Measurements from ENCODE around the gene ATOH1.

The ATOH1 gene

DNA sequence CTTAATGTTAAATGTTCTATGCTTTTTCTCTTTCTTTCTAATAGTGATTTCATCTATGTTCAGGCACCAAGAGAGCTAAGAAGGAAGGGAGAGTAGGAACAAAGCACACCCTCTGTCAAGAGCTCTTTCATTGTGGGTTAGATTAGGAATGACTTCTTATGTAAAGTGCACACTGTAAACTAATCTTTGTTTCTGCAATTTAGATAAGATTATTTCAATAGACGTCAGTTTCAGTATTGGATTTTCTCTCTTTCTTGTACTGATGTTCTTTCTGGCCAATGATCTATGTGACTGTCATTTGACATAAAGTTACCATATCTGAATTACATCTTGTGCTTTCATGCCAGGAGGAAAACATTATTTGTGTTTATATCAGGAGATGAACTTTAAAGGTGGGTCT lies 48.2 kb downstream of the ATOH1 start:
- DNase-seq (ENCODE audit: low read depth) = no peak
- no peak overlapping the region for H3K4me3 ChIP-seq (ENCODE audit: control insufficient read depth, low read depth, low read length)
- TF ChIP-seq, protein P1, sequence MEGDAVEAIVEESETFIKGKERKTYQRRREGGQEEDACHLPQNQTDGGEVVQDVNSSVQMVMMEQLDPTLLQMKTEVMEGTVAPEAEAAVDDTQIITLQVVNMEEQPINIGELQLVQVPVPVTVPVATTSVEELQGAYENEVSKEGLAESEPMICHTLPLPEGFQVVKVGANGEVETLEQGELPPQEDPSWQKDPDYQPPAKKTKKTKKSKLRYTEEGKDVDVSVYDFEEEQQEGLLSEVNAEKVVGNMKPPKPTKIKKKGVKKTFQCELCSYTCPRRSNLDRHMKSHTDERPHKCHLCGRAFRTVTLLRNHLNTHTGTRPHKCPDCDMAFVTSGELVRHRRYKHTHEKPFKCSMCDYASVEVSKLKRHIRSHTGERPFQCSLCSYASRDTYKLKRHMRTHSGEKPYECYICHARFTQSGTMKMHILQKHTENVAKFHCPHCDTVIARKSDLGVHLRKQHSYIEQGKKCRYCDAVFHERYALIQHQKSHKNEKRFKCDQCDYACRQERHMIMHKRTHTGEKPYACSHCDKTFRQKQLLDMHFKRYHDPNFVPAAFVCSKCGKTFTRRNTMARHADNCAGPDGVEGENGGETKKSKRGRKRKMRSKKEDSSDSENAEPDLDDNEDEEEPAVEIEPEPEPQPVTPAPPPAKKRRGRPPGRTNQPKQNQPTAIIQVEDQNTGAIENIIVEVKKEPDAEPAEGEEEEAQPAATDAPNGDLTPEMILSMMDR (IDR thresholded peaks at IDR 0.05; ENCODE audit: control insufficient read depth, insufficient read depth, low read depth, low read length, missing control alignments) = no peak

DNA sequence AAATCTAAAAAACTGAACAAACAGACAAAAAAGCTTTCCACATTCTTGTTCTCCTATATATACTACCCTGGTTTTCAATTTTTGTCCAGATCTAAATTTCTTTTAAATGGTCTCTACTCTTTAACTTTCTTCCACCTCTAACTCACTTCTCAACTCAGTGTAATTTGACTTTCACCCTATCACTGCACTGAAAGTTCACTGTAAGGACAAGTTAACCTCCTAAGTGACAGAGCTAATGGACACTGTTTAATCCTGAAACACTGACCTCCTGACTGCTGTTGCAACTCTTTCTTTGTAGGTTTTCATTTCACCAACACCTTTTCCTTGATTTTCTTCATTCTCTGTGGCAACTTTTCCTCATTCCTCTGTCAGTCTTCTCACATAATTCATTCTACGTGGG lies 50.0 kb downstream of the ATOH1 start:
- DNase-seq (ENCODE audit: low read depth) = no peak
- no peak overlapping the region for H3K4me3 ChIP-seq (ENCODE audit: control insufficient read depth, low read depth, low read length)
- TF ChIP-seq, protein P1 (IDR thresholded peaks at IDR 0.05; ENCODE audit: control insufficient read depth, insufficient read depth, low read depth, low read length, missing control alignments) = no peak

DNA sequence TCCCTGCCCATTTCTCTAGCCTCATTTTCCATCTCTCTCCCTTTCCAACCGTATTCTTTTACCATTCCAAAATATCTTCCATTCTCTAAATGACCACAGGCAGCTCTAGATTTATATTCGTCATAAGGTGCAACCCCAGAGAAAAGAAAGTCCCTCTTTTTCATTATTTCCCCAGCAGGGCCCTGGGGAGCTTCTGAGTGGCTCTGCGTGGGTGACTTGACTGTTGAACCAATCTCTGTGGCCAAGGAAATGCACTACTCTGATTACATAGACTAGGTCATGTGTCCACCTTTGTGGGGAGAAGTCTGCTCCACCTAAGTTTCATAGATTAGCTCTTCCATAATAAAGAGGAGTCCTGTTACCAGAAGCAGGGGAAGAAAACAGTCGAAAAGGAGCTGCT lies 51.4 kb downstream of the ATOH1 start:
- H3K4me3 ChIP-seq (ENCODE audit: control insufficient read depth, low read depth, low read length) = no peak overlapping the region
- TF ChIP-seq, protein P1 (IDR thresholded peaks at IDR 0.05; ENCODE audit: control insufficient read depth, insufficient read depth, low read depth, low read length, missing control alignments) = no peak

More for the DNA sequence above, 51.4 kb downstream of the ATOH1 start:
- no peak for DNase-seq (ENCODE audit: low read depth)

Measured in AG09309 (cell line).